CD8-positive, alpha-beta memory T cell (primary cell): ENCODE data around the gene LHX6. TPM values are rescaled to one million over a fixed set of nuclear protein-coding genes. Genes with fewer than 3 reads are reported as not detected.
A peak's percentile ranks its signal among the peaks of the same experiment; 100 is the strongest.

Experiments
- CTCF ChIA-PET: fragments of 350-600 bp; sonication (Branson Sonifier 250); formaldehyde crosslinking; loops from one replicate; lab custom pipeline; 2021; ENCODE audit warnings: antibody characterized with exemption; lab: Charles Lee
- POLR2A ChIA-PET: fragments of 350-600 bp; sonication (Branson Sonifier 250); formaldehyde crosslinking; loops from one replicate; lab custom pipeline; 2021; ENCODE audit warnings: antibody characterized with exemption; lab: Charles Lee
- DNase-seq, 5 donors: peaks; one replicate each; pipeline versions ENCODE4 v3.0.0 to v3.0.0-alpha.2; 2020 to 2022; ENCODE audit warnings: mixed read lengths in 1 of 5
- H3K27ac ChIP-seq: one replicate; pipeline ENCODE4 v1.7.0; 2013; ENCODE audit warnings: low read depth, mild to moderate bottlenecking, low read length, moderate library complexity
- H3K27me3 ChIP-seq: 2 replicates; pipeline ENCODE4 v1.7.0; 2013; ENCODE audit warnings: low read length, mild to moderate bottlenecking; ENCODE audit not compliant: insufficient read depth, poor library complexity, severe bottlenecking
- H3K36me3 ChIP-seq: 2 replicates; pipeline ENCODE4 v1.7.0; 2013; ENCODE audit warnings: mild to moderate bottlenecking, low read length, moderate library complexity; ENCODE audit not compliant: insufficient read depth
- H3K4me1 ChIP-seq: 2 replicates; pipeline ENCODE4 v1.7.0; 2013; ENCODE audit warnings: mild to moderate bottlenecking, low read length, moderate library complexity; ENCODE audit not compliant: insufficient read depth
- H3K4me3 ChIP-seq: 2 replicates; pipeline ENCODE4 v1.7.0; 2013; ENCODE audit warnings: mild to moderate bottlenecking, low read length
- H3K9me3 ChIP-seq: 2 replicates; pipeline ENCODE4 v1.7.0; 2013; ENCODE audit warnings: mild to moderate bottlenecking, low read length
- H3K27ac Mint-ChIP-seq, 8 donors: one replicate each; pipeline ENCODE4 v1.8.0; 2020 to 2021; ENCODE audit warnings: mixed read lengths in 8 of 8, mild to moderate bottlenecking in 6 of 8, inconsistent platforms in 3 of 8, moderate library complexity in 3 of 8
- H3K27me3 Mint-ChIP-seq, 2 donors: one replicate each; pipeline ENCODE4 v1.8.0; 2020 to 2021; ENCODE audit warnings: mixed read lengths in 2 of 2, mild to moderate bottlenecking in 1 of 2, moderate library complexity in 1 of 2
- H3K36me3 Mint-ChIP-seq, 3 donors: one replicate each; pipeline ENCODE4 v1.8.0; 2020 to 2021; ENCODE audit warnings: mixed read lengths in 3 of 3, inconsistent platforms in 1 of 3, mild to moderate bottlenecking in 1 of 3
- H3K4me1 Mint-ChIP-seq, 3 donors: one replicate each; pipeline ENCODE4 v1.8.0; 2020 to 2021; ENCODE audit warnings: mixed read lengths in 3 of 3, inconsistent platforms in 1 of 3, mild to moderate bottlenecking in 1 of 3
- H3K4me3 Mint-ChIP-seq, 7 donors: one replicate each; pipeline ENCODE4 v1.8.0; 2020 to 2021; ENCODE audit warnings: mixed read lengths in 7 of 7, mild to moderate bottlenecking in 6 of 7, moderate library complexity in 4 of 7, inconsistent platforms in 2 of 7
- H3K9me3 Mint-ChIP-seq, 5 donors: one replicate each; pipeline ENCODE4 v1.8.0; 2020 to 2022; ENCODE audit warnings: mixed read lengths in 5 of 5, mild to moderate bottlenecking in 3 of 5, moderate library complexity in 2 of 5, inconsistent platforms in 1 of 5
- polyA plus RNA-seq: library from polyadenylated mRNA; unstranded; fragments of 300-500 nt; fragmentation: Illumina TruSeq; gene quantifications from one replicate; pipeline ENCODE4 v1.2.3, GENCODE V29; 2021
- total RNA-seq, 2 experiments: library from RNA; stranded (reverse); gene quantifications; one replicate each; pipeline ENCODE4 v1.2.3, GENCODE V29; 2021

The LHX6 gene
- total and polyA plus RNA-seq, 3 experiments from 2014 or later = not detected

GRCh38 chr9:122179690-122180074 is 49.1 kb downstream of the LHX6 start:
- Histone ChIP-seq H3K27ac (no peak overlapping the region), H3K27me3 (no peaks in the 10 kb centered on the region), H3K9me3 (no peaks in the 10 kb centered on the region), H3K36me3 (no peaks in the 10 kb centered on the region), H3K4me1 (no peaks in the 10 kb centered on the region), H3K4me3 (no peak overlapping the region)
- H3K4me3 Mint-ChIP-seq = no peak overlapping the region
- no peaks in the 10 kb centered on the region for H3K4me1 Mint-ChIP-seq
- no peak overlapping the region for H3K27ac Mint-ChIP-seq
- POLR2A ChIA-PET = no interaction called here
- H3K9me3 Mint-ChIP-seq = no peaks in the 10 kb centered on the region
- CTCF ChIA-PET = no interaction called here
- DNase-seq = no peak
- H3K36me3 Mint-ChIP-seq = no peaks in the 10 kb centered on the region
- H3K27me3 Mint-ChIP-seq = peaks cover 13 to 38% of the 10 kb centered on the region in 2 donors

- no peaks in the 10 kb centered on the region for H3K36me3 ChIP-seq
- H3K4me3 Mint-ChIP-seq = no peak overlapping the region
- no peak overlapping the region for H3K27ac ChIP-seq
- no peak overlapping the region for H3K27ac Mint-ChIP-seq
- H3K4me1 ChIP-seq = no peaks in the 10 kb centered on the region
- H3K4me1 Mint-ChIP-seq = no peaks in the 10 kb centered on the region
- H3K4me3 ChIP-seq = no peak overlapping the region
- no peaks in the 10 kb centered on the region for H3K36me3 Mint-ChIP-seq
- H3K9me3 Mint-ChIP-seq = no peaks in the 10 kb centered on the region
- H3K27me3 Mint-ChIP-seq = peaks cover 13 to 43% of the 10 kb centered on the region in 2 donors
- CTCF ChIA-PET = no interaction called here
- no peak for DNase-seq
- H3K27me3 ChIP-seq = no peaks in the 10 kb centered on the region
- POLR2A ChIA-PET = no interaction called here
- no peaks in the 10 kb centered on the region for H3K9me3 ChIP-seq
These were observed 49.6 kb downstream of the LHX6 start for GRCh38 chr9:122179054-122179689.

- Mint-ChIP-seq H3K27me3 (peaks cover 18 to 51% of the 10 kb centered on the region in 2 donors), H3K4me3 (no peak overlapping the region), H3K9me3 (no peaks in the 10 kb centered on the region), H3K4me1 (no peaks in the 10 kb centered on the region), H3K36me3 (no peaks in the 10 kb centered on the region), H3K27ac (no peak overlapping the region)
- ChIA-PET POLR2A (no interaction called here), CTCF (no interaction called here)
- no peaks in the 10 kb centered on the region for H3K36me3 ChIP-seq
- no peaks in the 10 kb centered on the region for H3K9me3 ChIP-seq
- no peak overlapping the region for H3K27ac ChIP-seq
- no peak for DNase-seq
- H3K4me1 ChIP-seq = no peaks in the 10 kb centered on the region
- H3K27me3 ChIP-seq = no peaks in the 10 kb centered on the region
- H3K4me3 ChIP-seq = no peak overlapping the region
These were observed 51.8 kb downstream of the LHX6 start for GRCh38 chr9:122176916-122177315.

GRCh38 chr9:122173670-122174069 is 55.1 kb downstream of the LHX6 start:
- H3K4me1 ChIP-seq = no peaks in the 10 kb centered on the region
- no peak for DNase-seq
- H3K9me3 ChIP-seq = no peaks in the 10 kb centered on the region
- H3K27ac Mint-ChIP-seq = no peak overlapping the region
- H3K4me3 Mint-ChIP-seq = no peak overlapping the region
- POLR2A ChIA-PET = no interaction called here
- H3K27me3 ChIP-seq = no peaks in the 10 kb centered on the region
- no peak overlapping the region for H3K4me3 ChIP-seq
- CTCF ChIA-PET = no interaction called here
- peaks cover 24 to 61% of the 10 kb centered on the region in 2 donors for H3K27me3 Mint-ChIP-seq
- no peak overlapping the region for H3K27ac ChIP-seq
- H3K9me3 Mint-ChIP-seq = peaks cover 0 to 1% (median 0%) of the 10 kb centered on the region in 5 donors
- no peaks in the 10 kb centered on the region for H3K4me1 Mint-ChIP-seq
- H3K36me3 ChIP-seq = no peaks in the 10 kb centered on the region
- no peaks in the 10 kb centered on the region for H3K36me3 Mint-ChIP-seq

GRCh38 chr9:122172131-122172530 is 56.6 kb downstream of the LHX6 start:
- peaks cover 0 to 1% (median 0%) of the 10 kb centered on the region in 5 donors for H3K9me3 Mint-ChIP-seq
- peaks cover 0 to 7% (median 0%) of the 10 kb centered on the region in 3 donors for H3K36me3 Mint-ChIP-seq
- ChIA-PET POLR2A (no interaction called here), CTCF (no interaction called here)
- Histone ChIP-seq H3K27me3 (no peaks in the 10 kb centered on the region), H3K36me3 (no peaks in the 10 kb centered on the region), H3K9me3 (no peaks in the 10 kb centered on the region), H3K4me3 (no peak overlapping the region), H3K27ac (no peak overlapping the region), H3K4me1 (no peaks in the 10 kb centered on the region)
- H3K4me1 Mint-ChIP-seq = no peaks in the 10 kb centered on the region
- no peak overlapping the region for H3K27ac Mint-ChIP-seq
- H3K4me3 Mint-ChIP-seq = no peak overlapping the region
- H3K27me3 Mint-ChIP-seq = peaks cover 24 to 70% of the 10 kb centered on the region in 2 donors
- DNase-seq = no peak

- H3K27me3 Mint-ChIP-seq = peaks cover 28 to 64% of the 10 kb centered on the region in 2 donors
- H3K4me1 ChIP-seq = no peaks in the 10 kb centered on the region
- POLR2A ChIA-PET = no interaction called here
- DNase-seq = no peak
- no peak overlapping the region for H3K4me3 Mint-ChIP-seq
- H3K36me3 ChIP-seq = no peaks in the 10 kb centered on the region
- H3K4me3 ChIP-seq = no peak overlapping the region
- CTCF ChIA-PET = no interaction called here
- no peak overlapping the region for H3K27ac ChIP-seq
- no peaks in the 10 kb centered on the region for H3K9me3 ChIP-seq
- no peaks in the 10 kb centered on the region for H3K4me1 Mint-ChIP-seq
- H3K27me3 ChIP-seq = no peaks in the 10 kb centered on the region
- no peak overlapping the region for H3K27ac Mint-ChIP-seq
- peaks cover 0 to 7% (median 0%) of the 10 kb centered on the region in 3 donors for H3K36me3 Mint-ChIP-seq
- peaks cover 0 to 1% (median 0%) of the 10 kb centered on the region in 5 donors for H3K9me3 Mint-ChIP-seq
These were observed 60.4 kb downstream of the LHX6 start for GRCh38 chr9:122168356-122168755.

- peaks cover 4% of the 10 kb centered on the region for H3K4me1 ChIP-seq
- Mint-ChIP-seq H3K9me3 (peaks cover 0 to 8% (median 6%) of the 10 kb centered on the region in 5 donors), H3K36me3 (peaks cover 0 to 13% (median 3%) of the 10 kb centered on the region in 3 donors), H3K27ac (peak overlapping the region in 1 of 8 donors; percentile 19), H3K4me3 (no peak overlapping the region), H3K27me3 (peaks cover 21 to 57% of the 10 kb centered on the region in 2 donors), H3K4me1 (peaks cover 6 to 13% (median 11%) of the 10 kb centered on the region in 3 donors)
- no peak overlapping the region for H3K4me3 ChIP-seq
- ChIA-PET CTCF (interaction anchor here (1.1 kb wide), 1 partner anchor 9 kb away, joined by 3 read pairs; no protein-coding TSS in a partner anchor), POLR2A (no interaction called here)
- H3K9me3 ChIP-seq = no peaks in the 10 kb centered on the region
- H3K36me3 ChIP-seq = no peaks in the 10 kb centered on the region
- DNase-seq = no peak
- no peaks in the 10 kb centered on the region for H3K27me3 ChIP-seq
- no peak overlapping the region for H3K27ac ChIP-seq
These were observed 64.5 kb downstream of the LHX6 start for GRCh38 chr9:122164286-122164685.

GRCh38 chr9:122162415-122162814 is 66.3 kb downstream of the LHX6 start:
- CTCF ChIA-PET = no interaction called here
- peaks cover 21 to 31% (median 24%) of the 10 kb centered on the region in 3 donors for H3K4me1 Mint-ChIP-seq
- no peak for DNase-seq

More at GRCh38 chr9:122162415-122162814, 66.3 kb downstream of the LHX6 start:
- no peaks in the 10 kb centered on the region for H3K36me3 ChIP-seq
- Mint-ChIP-seq H3K27ac (no peak overlapping the region), H3K4me3 (peak overlapping the region in 1 of 7 donors; percentile 23), H3K9me3 (peaks cover 0 to 8% (median 6%) of the 10 kb centered on the region in 5 donors), H3K27me3 (peaks cover 14 to 43% of the 10 kb centered on the region in 2 donors), H3K36me3 (peaks cover 0 to 9% (median 7%) of the 10 kb centered on the region in 3 donors)
- no peak overlapping the region for H3K27ac ChIP-seq
- H3K4me3 ChIP-seq = no peak overlapping the region
- H3K9me3 ChIP-seq = no peaks in the 10 kb centered on the region
- peaks cover 18% of the 10 kb centered on the region for H3K4me1 ChIP-seq
- no peaks in the 10 kb centered on the region for H3K27me3 ChIP-seq
- POLR2A ChIA-PET = no interaction called here
